Parathyroid adenoma (tissue), 2 donors: Measurements from ENCODE around the gene RAX2.

ENCODE experiments used
- H2AFZ ChIP-seq: fragments of 300-600 bp; sonication (generic); one replicate; pipeline ENCODE4 v1.7.0; 2017; ENCODE audit warnings: antibody characterized with exemption, mild to moderate bottlenecking
- H3K27ac ChIP-seq: fragments of 300-600 bp; sonication (generic); one replicate; pipeline ENCODE4 v1.7.0; 2017
- H3K27me3 ChIP-seq: fragments of 300-600 bp; sonication (generic); one replicate; pipeline ENCODE4 v1.7.0; 2017; ENCODE audit warnings: low read length; ENCODE audit not compliant: control insufficient read depth, insufficient read depth
- H3K36me3 ChIP-seq: fragments of 300-600 bp; sonication (generic); one replicate; pipeline ENCODE4 v1.7.0; 2017; ENCODE audit warnings: low read length; ENCODE audit not compliant: control insufficient read depth, insufficient read depth
- H3K4me1 ChIP-seq: fragments of 300-600 bp; sonication (generic); one replicate; pipeline ENCODE4 v1.7.0; 2017; ENCODE audit warnings: control low read depth
- H3K4me2 ChIP-seq: fragments of 300-600 bp; sonication (generic); one replicate; pipeline ENCODE4 v1.7.0; 2017; ENCODE audit warnings: low read length
- H3K4me3 ChIP-seq: fragments of 300-600 bp; sonication (generic); one replicate; pipeline ENCODE4 v1.7.0; 2017; ENCODE audit warnings: low read depth, low read length
- H3K79me2 ChIP-seq: fragments of 300-600 bp; sonication (generic); one replicate; pipeline ENCODE4 v1.7.0; 2017; ENCODE audit warnings: control low read depth
- H3K9ac ChIP-seq: fragments of 300-600 bp; sonication (generic); one replicate; pipeline ENCODE4 v1.7.0; 2017; ENCODE audit warnings: mild to moderate bottlenecking
- H3K9me3 ChIP-seq: fragments of 300-600 bp; sonication (generic); one replicate; pipeline ENCODE4 v1.7.0; 2017; ENCODE audit warnings: low read length; ENCODE audit not compliant: control insufficient read depth
- TF ChIP-seq, protein P1 (sequence below): fragments of 300-600 bp; sonication (generic); IDR thresholded peaks from one replicate; pipeline ENCODE4 v1.7.0; 2017; ENCODE audit warnings: antibody characterized with exemption, mild to moderate bottlenecking
- donor health status: primary hyperparathyroidism.

RAX2 gene

DNA sequence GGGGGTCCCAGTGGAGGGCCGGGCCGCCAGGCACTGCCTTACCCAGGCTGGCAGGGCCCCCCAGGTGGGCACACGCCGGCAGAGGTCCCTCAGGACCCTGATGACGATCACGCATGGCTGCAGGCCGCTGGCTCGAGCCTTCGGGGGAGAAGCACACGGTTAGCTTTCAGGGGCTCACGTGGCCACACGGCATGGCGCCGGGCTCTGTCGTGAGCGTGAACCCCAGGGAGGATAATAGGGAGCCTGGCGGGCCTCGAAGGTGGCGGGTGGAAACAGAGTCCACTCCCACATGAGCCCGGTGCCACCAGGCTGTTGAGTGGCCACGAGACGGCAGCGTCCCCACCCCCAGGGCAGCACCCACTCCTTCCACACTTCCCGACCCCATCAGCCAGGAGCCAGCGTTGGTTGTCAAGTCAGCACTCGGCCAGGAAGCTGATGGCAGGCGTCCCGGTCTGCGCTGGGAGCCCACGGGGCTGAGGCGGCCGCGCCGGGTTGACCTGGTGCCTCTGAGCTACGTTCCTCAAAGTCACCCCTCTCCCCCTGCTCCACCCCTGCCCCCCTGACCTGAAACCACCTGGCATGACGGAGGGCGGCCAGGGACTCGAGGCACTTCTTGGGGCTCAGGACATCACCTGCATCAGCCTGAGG, 38.8 kb upstream of the RAX2 start:
- Histone ChIP-seq H3K4me2 (no peak overlapping the region), H3K79me2 (no peaks in the 10 kb centered on the region), H3K4me3 (no peak overlapping the region), H3K36me3 (no peaks in the 10 kb centered on the region), H3K9ac (no peak overlapping the region), H3K9me3 (no peaks in the 10 kb centered on the region), H2AFZ (no peak overlapping the region), H3K27me3 (no peaks in the 10 kb centered on the region), H3K27ac (no peak overlapping the region), H3K4me1 (no peaks in the 10 kb centered on the region)
- TF ChIP-seq, protein P1, sequence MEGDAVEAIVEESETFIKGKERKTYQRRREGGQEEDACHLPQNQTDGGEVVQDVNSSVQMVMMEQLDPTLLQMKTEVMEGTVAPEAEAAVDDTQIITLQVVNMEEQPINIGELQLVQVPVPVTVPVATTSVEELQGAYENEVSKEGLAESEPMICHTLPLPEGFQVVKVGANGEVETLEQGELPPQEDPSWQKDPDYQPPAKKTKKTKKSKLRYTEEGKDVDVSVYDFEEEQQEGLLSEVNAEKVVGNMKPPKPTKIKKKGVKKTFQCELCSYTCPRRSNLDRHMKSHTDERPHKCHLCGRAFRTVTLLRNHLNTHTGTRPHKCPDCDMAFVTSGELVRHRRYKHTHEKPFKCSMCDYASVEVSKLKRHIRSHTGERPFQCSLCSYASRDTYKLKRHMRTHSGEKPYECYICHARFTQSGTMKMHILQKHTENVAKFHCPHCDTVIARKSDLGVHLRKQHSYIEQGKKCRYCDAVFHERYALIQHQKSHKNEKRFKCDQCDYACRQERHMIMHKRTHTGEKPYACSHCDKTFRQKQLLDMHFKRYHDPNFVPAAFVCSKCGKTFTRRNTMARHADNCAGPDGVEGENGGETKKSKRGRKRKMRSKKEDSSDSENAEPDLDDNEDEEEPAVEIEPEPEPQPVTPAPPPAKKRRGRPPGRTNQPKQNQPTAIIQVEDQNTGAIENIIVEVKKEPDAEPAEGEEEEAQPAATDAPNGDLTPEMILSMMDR: no peak

DNA sequence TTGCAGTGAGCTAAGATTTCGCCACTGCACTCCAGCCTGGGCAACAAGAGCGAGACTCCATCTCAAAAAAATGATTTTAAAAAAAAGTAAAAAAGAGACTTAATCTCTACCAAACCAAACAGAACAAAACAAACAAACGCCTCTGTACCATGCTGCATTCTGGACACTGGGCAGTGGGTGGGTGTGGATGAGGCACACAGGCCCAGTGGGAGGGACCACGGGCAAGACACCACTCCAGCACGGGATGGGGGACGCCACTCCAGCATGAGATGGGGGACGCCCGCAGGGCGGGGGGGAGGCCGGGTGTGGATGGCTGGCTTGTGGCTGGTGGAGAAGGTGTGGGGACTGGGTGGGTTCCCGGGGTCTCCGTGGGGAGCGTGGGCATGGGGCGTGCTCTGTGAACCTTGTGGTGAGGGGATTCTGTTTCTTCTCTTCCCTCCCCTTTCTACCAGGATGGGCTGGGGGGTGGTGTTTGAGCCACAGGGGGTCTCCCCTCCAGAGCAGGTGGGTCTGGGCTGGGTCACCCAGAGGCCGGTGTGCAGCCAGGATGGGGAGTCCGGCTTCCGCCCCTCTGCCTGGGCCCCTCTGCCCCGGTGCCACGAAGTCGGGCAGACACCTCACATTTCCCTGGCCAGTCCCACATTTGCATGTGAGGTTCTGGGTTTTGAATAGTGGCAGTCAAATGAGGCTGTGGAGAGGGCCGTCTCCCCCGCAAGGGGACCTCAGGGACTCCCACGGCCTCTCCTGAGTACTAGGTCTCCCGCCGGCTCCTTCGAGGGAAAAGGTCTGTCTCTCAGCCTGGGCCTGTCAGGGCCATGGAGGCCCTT, 38.1 kb upstream of the RAX2 start:
- H3K27me3 ChIP-seq: no peaks in the 10 kb centered on the region
- H3K9ac ChIP-seq: no peak overlapping the region
- TF ChIP-seq, protein P1: no peak
- no peak overlapping the region for H2AFZ ChIP-seq
- no peaks in the 10 kb centered on the region for H3K9me3 ChIP-seq
- no peak overlapping the region for H3K4me3 ChIP-seq
- no peaks in the 10 kb centered on the region for H3K79me2 ChIP-seq
- H3K36me3 ChIP-seq: no peaks in the 10 kb centered on the region
- H3K4me1 ChIP-seq: no peaks in the 10 kb centered on the region
- H3K27ac ChIP-seq: no peak overlapping the region
- H3K4me2 ChIP-seq: no peak overlapping the region

DNA sequence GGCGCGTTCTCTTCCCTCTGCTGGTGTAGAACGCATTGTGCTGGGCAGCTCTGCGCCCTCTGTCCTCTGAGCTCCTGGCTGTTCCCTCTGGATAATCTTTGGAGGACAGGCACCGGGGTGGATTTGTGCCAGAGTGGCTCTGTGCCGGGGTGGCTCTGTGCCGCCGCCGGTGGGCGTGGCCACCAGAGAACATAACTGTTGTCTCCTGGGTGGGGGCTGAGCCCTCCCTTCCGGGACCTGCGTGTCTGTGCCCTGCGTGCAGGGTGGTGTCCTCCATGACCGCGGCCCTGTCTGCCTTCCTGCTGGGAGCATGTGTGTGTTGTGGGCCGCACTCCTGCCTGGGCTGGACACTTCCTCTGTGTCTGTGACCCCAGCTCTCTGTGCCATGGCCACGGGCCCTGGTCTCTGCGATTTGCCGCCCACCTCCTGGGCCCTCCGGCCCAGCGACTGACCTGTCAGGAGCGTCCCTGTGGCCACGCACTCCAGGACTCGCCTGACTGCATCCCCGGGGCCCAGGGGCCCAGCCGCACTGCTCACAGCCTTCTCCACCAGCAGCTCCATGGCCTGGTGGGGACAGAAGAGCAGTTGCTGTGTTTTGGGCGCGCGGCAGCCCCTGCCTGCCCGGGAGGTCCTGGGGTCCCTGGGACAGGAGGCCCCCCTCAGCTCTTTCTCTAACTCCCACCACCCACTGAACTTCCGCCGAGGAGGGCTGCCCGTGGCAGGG, 36.6 kb upstream of the RAX2 start:
- TF ChIP-seq, protein P1: no peak
- no peak overlapping the region for H3K27ac ChIP-seq
- H3K79me2 ChIP-seq: no peaks in the 10 kb centered on the region
- H3K9me3 ChIP-seq: no peaks in the 10 kb centered on the region
- no peaks in the 10 kb centered on the region for H3K27me3 ChIP-seq
- no peaks in the 10 kb centered on the region for H3K36me3 ChIP-seq
- no peak overlapping the region for H3K4me2 ChIP-seq
- H3K4me3 ChIP-seq: no peak overlapping the region
- no peak overlapping the region for H2AFZ ChIP-seq
- no peaks in the 10 kb centered on the region for H3K4me1 ChIP-seq
- H3K9ac ChIP-seq: no peak overlapping the region

DNA sequence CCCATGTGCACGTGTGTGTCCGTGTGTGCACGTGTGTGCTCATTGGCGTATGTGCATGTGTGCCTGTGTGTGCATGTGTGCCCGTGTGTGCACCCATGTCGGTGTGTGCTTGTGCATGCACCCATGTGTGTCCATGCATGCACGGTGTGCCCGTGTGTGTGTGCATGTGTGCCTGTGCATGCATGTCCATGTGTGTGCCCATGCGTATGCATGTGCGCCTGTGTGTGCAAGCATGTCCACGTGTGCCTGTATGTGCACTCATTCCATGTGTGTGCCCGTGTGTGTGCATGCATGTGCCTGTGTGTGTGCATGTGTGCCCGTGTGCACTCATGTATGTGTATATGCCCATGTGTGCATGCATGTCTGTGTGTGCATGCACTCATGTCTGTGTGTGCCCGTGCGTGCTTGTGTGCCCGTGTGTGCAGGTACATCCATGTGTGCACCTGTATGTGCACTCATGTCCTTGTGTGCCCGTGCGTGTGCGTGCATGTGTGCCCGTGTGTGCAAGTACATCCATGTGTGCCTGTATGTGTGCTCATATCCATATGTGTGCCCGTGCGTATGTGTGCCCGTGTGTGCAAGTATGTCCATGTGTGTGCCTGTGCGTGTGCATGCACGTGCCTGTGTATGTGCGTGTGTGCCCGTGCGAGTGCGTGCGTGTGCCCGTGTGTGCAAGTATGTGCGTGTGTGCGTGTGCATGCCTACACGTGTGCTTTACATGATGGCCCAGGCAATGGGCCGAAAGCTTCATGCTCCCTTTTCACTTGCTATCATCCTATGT, 35.7 kb upstream of the RAX2 start:
- Histone ChIP-seq H2AFZ (no peak overlapping the region), H3K4me3 (no peak overlapping the region), H3K9me3 (no peaks in the 10 kb centered on the region), H3K79me2 (no peaks in the 10 kb centered on the region), H3K27ac (no peak overlapping the region), H3K4me2 (no peak overlapping the region), H3K9ac (no peak overlapping the region), H3K36me3 (no peaks in the 10 kb centered on the region), H3K27me3 (no peaks in the 10 kb centered on the region), H3K4me1 (no peaks in the 10 kb centered on the region)
- TF ChIP-seq, protein P1: no peak
